22Rv1 (cell line): ENCODE data around the gene PACSIN1.

Experiments used
- H3K27ac ChIP-seq: fragments of 450-650 bp; 2 replicates; pipeline ENCODE4 v1.5.1; 2017
- CTCF ChIP-seq: fragments of 450-650 bp; IDR thresholded peaks from 2 replicates; pipeline ENCODE4 v1.5.1; 2017; ENCODE audit warnings: mild to moderate bottlenecking
- ZFX ChIP-seq: fragments of 450-650 bp; IDR thresholded peaks from 2 replicates; pipeline ENCODE4 v1.6.1; 2017; ENCODE audit warnings: antibody characterized with exemption, borderline replicate concordance

Gene PACSIN1

DNA sequence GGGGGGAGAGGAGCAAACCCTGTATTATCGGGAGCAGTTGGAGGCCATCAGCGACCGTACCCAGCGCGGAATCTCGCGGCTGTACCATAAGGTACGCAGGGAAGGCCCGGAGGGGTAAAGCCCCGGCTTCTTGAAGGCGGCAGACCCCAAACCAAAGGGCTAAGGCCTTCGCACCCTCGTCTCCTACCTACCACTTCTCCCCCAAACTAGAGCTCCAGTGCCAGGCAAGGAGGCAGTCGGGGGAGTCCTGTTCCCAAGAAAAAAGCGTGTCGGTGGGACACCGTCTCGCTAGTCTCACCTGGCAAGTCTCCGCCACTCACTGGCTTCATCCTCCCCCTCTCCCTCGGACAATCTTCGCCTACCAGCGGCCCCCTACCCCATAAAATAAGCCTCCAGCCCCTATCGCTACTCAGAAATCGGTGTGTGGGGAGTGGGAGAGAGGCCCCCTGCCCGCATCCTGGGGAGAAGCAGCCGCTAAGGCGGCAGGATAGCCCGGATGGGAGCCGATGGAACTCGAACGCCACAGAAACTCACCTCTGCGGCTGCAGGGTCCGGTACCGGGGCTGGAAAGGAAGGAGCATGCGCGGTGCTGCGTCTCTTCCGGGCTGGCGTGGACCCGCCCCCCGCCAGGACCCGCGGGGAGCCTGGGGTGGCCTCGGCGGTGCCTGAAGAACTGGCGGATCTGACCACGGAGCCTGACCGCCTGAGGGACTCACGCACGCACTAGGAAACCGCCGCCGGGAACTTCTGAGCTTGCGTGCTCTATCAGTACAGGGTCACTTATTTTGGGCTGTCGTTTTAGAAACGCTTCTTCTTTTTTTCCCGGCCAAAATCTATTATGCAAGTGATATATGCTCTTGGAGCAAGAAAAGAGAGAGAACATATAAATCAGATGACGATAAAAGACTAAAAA, 40.1 kb upstream of the PACSIN1 start, which contains the start of gene RPS10:
Gene RPS10, minus strand, starts transcription at position 572 of the 913 bp plus-strand sequence. CDS start 848 bp downstream, outside the sequence.
- no peak for TF ChIP-seq ZFX
- no peak for TF ChIP-seq CTCF
- H3K27ac ChIP-seq, result peak within 1 kb of the TSS; percentile 83

DNA sequence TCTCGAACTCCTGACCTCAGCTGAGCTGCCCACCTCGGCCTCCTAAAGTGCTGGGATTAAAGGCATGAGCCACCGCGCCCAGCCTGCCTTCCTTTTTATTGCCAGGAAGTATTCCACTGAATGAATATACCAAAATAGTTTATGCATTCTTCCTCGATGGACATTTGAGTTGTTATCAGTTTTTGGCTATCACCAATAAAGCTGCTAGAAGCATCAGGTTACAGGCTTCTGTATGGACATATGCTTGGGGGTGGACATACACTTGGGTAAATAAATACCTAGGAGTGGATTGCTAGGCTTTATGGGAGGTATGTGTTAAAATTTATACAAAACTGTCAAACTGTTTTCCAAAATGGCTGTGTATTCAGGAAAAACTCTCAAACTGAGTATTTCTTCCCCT, 30.0 kb upstream of the PACSIN1 start:
- TF ChIP-seq ZFX (no peak), CTCF (no peak)
- peak overlapping the region; percentile 43 for H3K27ac ChIP-seq

DNA sequence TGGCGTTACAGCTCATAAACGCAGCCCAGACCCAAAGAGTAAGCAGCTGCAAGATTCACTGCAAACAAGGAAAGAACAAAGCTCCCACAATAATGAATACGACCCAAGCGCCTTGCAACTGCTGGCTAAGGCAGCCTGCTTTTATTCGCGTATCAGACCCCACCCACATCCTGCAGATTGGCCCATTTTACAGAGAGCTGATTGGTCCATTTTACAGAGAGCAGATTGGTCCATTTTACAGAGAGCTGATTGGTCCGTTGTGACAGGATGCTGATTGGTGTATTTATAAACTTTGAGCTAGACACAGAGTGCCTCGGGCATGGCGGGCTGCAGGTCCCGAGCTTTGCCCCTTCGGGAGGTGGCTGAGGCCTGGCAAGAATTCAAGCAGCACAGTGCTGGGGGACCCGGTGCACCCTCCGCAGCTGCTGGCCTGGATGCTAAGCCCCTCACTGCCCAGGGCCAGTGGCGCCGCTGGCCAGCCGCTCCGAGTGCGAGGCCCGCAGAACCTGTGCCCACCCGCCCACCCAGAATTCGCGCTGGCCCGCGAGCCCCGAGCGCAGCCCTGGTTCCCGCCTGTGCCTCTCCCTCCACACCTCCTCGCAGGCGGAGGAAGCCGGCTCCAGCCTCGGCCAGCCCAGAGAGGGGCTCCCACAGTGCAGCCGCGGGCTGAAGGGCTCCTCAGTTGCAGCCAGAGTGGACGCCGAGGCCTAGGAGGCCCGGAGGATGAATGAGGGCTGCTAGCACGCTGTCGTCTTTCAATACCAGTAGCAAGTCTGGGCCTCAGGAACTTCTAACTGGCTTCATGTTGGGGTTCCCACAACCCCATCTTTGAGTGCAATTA, 28.9 kb upstream of the PACSIN1 start:
- H3K27ac ChIP-seq, result no peak overlapping the region; the same call in 1 of the 2 replicates
- TF ChIP-seq ZFX (no peak), CTCF (no peak)

DNA sequence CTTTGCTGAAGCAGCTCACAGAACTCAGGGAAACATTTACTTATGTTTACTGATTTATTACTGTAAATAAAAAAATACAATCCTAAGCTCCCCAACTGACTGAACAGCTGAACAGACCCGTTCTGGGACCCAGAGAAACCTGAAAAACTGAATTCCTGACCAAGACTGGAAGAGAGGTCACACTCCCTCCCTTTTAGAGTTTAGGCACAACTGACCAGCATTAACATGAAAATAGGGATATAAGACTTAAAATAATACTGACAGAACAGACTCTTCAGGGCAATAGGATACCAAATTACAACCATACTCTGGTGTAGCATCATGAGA, 28.3 kb upstream of the PACSIN1 start:
- TF ChIP-seq CTCF, result no peak
- no peak for TF ChIP-seq ZFX
- no peak overlapping the region for H3K27ac ChIP-seq

DNA sequence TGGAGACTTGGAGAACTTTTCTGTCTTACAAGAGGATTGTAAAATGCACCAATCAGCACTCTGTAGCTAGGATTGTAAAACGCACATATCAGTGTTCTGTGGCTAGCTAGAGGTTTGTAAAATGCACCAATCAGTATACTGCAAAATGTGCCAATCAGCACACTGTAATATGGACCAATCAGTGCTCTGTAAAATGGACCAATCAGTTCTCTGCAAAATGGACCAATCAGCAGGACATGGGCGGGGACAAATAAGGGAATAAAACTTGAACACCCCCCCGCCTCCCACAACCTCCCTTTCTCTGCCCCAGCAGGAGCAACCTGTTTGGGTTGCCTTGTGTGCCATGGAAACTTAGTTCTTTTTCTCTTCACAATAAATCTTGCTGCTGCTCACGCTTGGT, 27.2 kb upstream of the PACSIN1 start:
- TF ChIP-seq ZFX (no peak), CTCF (no peak)
- H3K27ac ChIP-seq, result no peak overlapping the region

DNA sequence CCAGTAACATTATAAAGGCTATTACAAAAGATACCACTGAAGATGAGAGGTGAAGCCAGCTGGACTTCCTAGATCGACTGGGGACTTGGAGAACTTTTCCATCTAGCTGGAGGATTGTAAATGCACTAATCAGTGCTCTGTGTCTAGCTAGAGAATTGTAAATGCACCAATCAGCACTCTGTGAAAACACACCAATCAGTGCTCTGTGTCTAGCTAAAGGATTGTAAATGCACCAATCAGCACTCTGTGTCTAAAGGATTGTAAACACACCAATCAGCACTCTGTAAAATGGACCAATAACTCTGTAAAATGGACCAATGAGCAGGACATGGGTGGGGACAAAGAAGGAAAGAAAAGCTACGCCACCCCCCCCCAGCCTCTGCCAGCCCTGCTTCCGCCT, 26.4 kb upstream of the PACSIN1 start:
- H3K27ac ChIP-seq, result no peak overlapping the region
- TF ChIP-seq CTCF, result no peak
- no peak for TF ChIP-seq ZFX
